Fibroblast of skin of back (primary cell): ENCODE results near the gene TSPAN9.

Experiments
- DNase-seq: peaks from one replicate; pipeline ENCODE4 v3.0.0-alpha.2; 2013

The TSPAN9 gene

GRCh38 chr12:3228552-3228951, 151.4 kb downstream of the TSPAN9 start:
- no peak for DNase-seq

GRCh38 chr12:3229577-3229976, 152.4 kb downstream of the TSPAN9 start:
- no peak for DNase-seq

- peak; percentile 20 for DNase-seq
These were observed 153.7 kb downstream of the TSPAN9 start for GRCh38 chr12:3230758-3231375.

- DNase-seq = no peak
These were observed 154.3 kb downstream of the TSPAN9 start for GRCh38 chr12:3231399-3231876.

GRCh38 chr12:3233797-3234196, 156.6 kb downstream of the TSPAN9 start:
- DNase-seq = no peak

GRCh38 chr12:3236345-3237187, 159.4 kb downstream of the TSPAN9 start:
- DNase-seq = peak; percentile 77

GRCh38 chr12:3238196-3238595, 161.0 kb downstream of the TSPAN9 start:
- no peak for DNase-seq

DNA sequence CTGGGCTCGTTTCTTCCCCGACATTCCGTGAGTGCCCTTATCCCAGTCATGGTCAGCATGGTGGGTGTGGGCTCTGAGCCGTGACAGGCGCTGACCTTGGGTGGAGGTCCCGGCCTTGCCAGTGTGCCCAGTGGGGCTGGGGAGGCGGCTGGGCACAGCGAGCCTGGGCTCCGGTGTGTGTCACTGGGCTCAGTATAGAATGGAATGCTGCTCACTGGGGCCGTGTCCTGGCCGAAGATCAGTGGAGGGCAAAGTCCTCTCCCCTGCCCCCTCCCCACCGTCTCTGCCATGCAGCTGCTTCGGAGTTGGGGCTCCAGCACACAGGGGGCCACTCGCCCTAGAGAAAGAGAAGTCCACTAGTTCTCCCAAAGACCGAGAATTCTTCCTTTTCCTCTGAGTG, 164.4 kb downstream of the TSPAN9 start:
- DNase-seq = no peak

GRCh38 chr12:3242199-3242863, 165.2 kb downstream of the TSPAN9 start:
- no peak for DNase-seq

GRCh38 chr12:3243376-3244084, 166.4 kb downstream of the TSPAN9 start:
- DNase-seq = no peak

- no peak for DNase-seq
These were observed 167.1 kb downstream of the TSPAN9 start for GRCh38 chr12:3244219-3244750.

GRCh38 chr12:3246253-3246652, 169.1 kb downstream of the TSPAN9 start:
- no peak for DNase-seq

- no peak for DNase-seq
These were observed 169.9 kb downstream of the TSPAN9 start for GRCh38 chr12:3247077-3247476.

DNA sequence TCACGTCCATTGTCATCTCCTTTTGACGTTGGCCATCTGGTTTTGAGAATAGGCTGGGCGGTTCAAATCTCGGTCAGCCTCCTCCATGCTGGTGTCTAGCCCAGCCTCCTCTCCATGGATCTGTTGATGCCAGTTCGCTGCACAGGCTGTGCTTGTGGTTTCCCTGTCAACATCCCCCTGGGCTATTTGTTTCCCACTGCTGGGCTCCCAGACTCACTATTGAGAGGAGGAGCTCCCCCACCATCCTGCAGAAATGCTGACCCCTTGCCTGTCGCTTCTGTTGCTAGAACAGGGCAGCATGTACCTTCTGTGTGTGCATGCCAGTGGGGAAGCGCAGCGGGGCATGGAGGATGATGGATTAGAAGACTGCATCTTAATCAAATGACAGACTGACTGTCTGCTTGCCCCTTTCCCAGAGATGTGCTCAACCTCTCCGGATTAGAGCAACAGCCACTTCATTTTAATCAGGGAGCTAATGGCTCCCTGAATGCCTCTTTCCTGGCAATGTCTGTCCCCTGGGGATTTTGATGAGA, 170.5 kb downstream of the TSPAN9 start:
- no peak for DNase-seq

DNA sequence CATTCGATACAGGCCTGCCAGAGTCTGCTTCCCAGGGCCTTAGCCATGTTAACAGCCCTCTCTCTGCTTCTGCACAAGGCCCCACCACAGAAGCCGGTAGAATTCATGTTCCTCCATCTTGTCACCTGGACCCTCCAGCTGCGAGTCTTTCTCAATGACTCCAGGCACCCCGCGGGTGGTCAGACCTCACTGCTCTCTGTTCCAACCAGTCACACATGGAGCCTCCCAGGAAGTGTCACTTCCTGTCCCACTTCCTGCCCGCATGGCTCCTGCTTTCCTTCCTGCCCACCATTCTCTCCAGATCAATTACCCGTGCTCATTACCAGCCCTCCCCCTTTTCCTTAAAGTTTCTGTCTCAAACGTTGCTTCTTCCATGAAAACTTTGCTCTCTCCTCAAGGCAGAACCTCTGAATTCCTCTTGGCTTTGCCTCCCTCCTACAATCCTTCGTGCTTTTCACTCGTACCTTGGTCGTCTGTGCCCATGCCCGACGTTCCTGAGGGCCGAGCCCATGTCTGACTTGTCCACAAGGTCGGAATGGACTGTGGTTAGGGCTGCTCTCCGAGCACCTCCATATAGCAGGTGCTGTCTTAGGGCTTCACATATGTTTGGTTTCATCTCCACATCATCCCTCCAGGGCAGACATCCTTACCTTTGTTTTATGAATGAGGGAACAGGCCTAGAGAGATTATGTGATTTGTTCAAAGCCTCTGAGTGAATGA, 172.1 kb downstream of the TSPAN9 start:
- no peak for DNase-seq

DNA sequence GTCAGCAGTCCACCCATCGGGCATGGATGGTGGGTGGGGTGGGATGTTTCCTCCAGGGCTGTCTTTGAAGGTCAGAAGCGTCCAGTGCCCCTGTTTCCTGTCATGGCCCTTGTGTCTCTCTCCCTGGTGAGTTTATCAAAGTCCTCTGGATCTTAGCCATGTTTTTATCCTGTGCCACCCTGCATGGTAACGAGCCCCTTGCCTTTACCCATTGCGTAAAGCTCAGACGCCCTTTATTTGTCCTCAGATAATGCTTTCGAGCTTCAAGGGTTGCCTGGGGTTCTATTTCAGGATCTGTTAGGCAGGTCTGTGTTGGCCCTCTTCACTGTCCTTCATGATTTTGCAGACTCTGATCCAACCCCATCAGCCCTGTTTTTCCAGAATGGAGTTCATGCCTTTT, 172.9 kb downstream of the TSPAN9 start:
- no peak for DNase-seq

DNA sequence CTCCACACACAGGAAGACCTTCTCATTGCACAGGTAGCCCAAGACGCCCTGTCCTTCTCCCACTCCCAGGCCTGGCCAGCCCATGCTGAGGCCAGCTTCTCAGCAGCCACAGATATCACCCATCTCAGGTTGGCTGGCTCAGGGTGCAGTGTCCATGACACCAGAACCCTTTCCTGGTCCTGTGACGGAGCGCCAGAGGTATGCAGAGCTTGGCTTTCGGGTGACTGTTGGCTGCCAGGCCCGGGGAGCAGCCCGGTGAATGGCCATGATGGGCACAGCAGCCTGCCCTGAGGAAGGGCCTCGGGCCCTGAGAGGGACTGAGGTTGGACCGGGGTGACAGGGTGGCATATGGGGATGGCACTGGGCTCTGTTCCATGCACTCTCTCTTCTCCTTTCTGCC, 173.4 kb downstream of the TSPAN9 start:
- DNase-seq = no peak

- DNase-seq = no peak
These were observed 173.9 kb downstream of the TSPAN9 start for GRCh38 chr12:3251067-3251466.

DNA sequence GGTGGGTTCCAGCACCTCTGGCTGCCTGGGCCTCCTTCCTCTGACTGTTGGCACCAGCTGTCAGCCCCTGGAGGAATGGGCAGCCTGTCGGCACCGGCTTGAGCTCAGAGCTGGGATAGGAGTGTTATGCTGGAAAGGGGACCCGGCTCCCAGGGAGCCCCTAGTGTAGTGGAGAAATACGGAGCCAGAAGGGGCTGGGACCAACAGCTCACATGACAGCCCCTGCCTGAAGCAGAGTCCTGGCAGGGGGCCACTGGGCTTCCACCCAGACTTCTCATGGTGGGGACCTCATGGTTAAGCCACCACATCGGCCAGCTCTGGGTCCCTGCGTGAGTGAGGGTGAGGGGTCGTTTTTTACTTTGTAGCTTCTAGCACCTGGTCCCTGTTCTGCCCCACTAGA, 174.5 kb downstream of the TSPAN9 start:
- DNase-seq = no peak

- no peak for DNase-seq
These were observed 175.3 kb downstream of the TSPAN9 start for GRCh38 chr12:3252450-3252891.

GRCh38 chr12:3253682-3254275, 176.6 kb downstream of the TSPAN9 start:
- no peak for DNase-seq
